Brain microvascular endothelial cell (primary cell): Measurements from ENCODE around the gene CDK15.

ENCODE experiments used
- DNase-seq: peaks from one replicate; pipeline ENCODE4 v3.0.0-alpha.2; 2020
- H3K27ac ChIP-seq: fragments of 250-450 bp; sonication (Bioruptor Pico); 2 replicates; pipeline ENCODE4 v1.5.1; 2020; ENCODE audit warnings: mild to moderate bottlenecking, moderate library complexity
- H3K27me3 ChIP-seq: fragments of 250-450 bp; sonication (Bioruptor Pico); replicated peaks from 2 replicates; pipeline ENCODE4 v1.5.1; 2020; ENCODE audit warnings: mild to moderate bottlenecking
- H3K36me3 ChIP-seq: fragments of 250-450 bp; sonication (Bioruptor Pico); replicated peaks from 2 replicates; pipeline ENCODE4 v1.5.1; 2020; ENCODE audit warnings: mild to moderate bottlenecking
- H3K4me3 ChIP-seq: 2 replicates; pipeline ENCODE4 v1.5.1; 2011; ENCODE audit warnings: low read depth, mild to moderate bottlenecking, control low read depth, low read length, moderate library complexity
- CTCF ChIP-seq: IDR thresholded peaks from 2 replicates; pipeline ENCODE4 v1.5.1; 2011; ENCODE audit warnings: low read depth, mild to moderate bottlenecking, moderate library complexity, low read length, control low read depth, inconsistent platforms; ENCODE audit errors: missing control alignments
- in situ Hi-C: cut with HindIII; loops from 2 replicates; pipeline ENCODE4 v1.10.0; 2017; ENCODE audit warnings: low sequenced_read_pairs, low pct_ligation_motif_present

Gene CDK15

GRCh38 chr2:201931951-201932350 is 125.6 kb downstream of the CDK15 start:
- no peak for TF ChIP-seq CTCF
- peak; percentile 14 for DNase-seq
- no peaks in the 10 kb centered on the region for H3K36me3 ChIP-seq
- no peaks in the 10 kb centered on the region for H3K27me3 ChIP-seq
- no peak overlapping the region for H3K27ac ChIP-seq
- in situ Hi-C loops: no loop called here
- H3K4me3 ChIP-seq: no peak overlapping the region

GRCh38 chr2:201932511-201932910 is 126.2 kb downstream of the CDK15 start:
- Histone ChIP-seq H3K36me3 (no peaks in the 10 kb centered on the region), H3K27me3 (no peaks in the 10 kb centered on the region), H3K27ac (no peak overlapping the region), H3K4me3 (no peak overlapping the region)
- TF ChIP-seq CTCF: no peak
- DNase-seq: no peak
- in situ Hi-C loops: no loop called here

GRCh38 chr2:201933792-201934237 is 127.5 kb downstream of the CDK15 start:
- in situ Hi-C loops: no loop called here
- no peaks in the 10 kb centered on the region for H3K27me3 ChIP-seq
- no peaks in the 10 kb centered on the region for H3K36me3 ChIP-seq
- no peak for DNase-seq
- H3K4me3 ChIP-seq: no peak overlapping the region
- no peak for TF ChIP-seq CTCF
- no peak overlapping the region for H3K27ac ChIP-seq

DNA sequence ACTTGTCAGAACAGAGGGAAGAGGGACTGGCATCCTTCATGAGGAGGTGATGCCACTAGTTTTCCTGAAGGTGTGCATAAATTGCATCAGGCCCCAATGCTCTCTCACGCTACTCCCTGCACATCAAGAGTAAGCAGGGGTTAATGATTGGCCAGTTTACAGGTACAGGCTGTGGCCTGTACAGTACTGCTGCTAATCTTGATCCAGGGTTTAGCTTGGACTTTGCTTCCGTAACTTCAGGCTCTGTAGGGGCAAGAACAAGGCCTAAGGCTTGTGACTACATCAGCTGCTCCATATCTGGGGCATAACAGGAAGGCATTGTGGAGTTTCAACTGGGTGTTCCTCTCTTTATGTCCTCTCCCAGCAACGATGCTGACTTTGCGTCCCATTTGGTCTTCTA is 130.5 kb downstream of the CDK15 start:
- DNase-seq: no peak
- Histone ChIP-seq H3K4me3 (no peak overlapping the region), H3K36me3 (no peaks in the 10 kb centered on the region), H3K27ac (no peak overlapping the region), H3K27me3 (no peaks in the 10 kb centered on the region)
- in situ Hi-C loops: no loop called here
- TF ChIP-seq CTCF: no peak

GRCh38 chr2:201937343-201937742 is 131.0 kb downstream of the CDK15 start:
- Histone ChIP-seq H3K27ac (no peak overlapping the region), H3K4me3 (no peak overlapping the region), H3K27me3 (no peaks in the 10 kb centered on the region), H3K36me3 (no peaks in the 10 kb centered on the region)
- no peak for DNase-seq
- in situ Hi-C loops: no loop called here
- TF ChIP-seq CTCF: no peak

DNA sequence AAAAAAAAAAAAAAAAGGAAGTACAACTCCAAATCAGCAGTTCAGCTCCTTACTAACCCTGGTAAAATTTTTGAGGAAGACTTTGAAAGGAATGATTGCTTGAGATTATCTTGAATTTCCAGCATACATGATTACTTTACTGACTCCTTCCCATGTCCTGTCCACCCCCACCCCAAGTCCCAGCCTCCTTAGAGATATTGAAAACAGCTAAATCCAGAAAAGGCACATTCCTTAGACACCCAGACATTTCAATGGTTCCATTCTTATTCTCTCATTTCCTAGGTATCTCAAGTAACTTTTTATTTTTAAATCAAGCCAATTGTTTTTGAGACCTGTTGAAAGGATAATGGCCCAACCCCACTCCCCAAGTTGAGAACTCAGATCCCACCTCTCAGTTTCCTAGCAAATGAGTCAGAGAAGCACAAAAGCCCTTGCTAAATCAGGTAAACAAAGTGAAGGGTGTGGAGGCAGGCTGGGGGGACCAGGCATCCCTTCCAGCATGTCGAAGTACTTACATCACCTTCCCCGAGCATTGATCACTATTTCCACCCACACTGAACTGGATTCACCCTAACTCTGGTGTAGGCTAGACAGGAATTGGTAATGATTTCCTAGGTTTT is 131.9 kb downstream of the CDK15 start:
- in situ Hi-C loops: no loop called here
- no peak for TF ChIP-seq CTCF
- no peaks in the 10 kb centered on the region for H3K27me3 ChIP-seq
- H3K27ac ChIP-seq: no peak overlapping the region
- no peak overlapping the region for H3K4me3 ChIP-seq
- DNase-seq: no peak
- no peaks in the 10 kb centered on the region for H3K36me3 ChIP-seq
